Erythroblast (primary cell): Measurements from ENCODE around the gene IMMP2L.

Experiments
- GATA1 ChIP-seq: IDR thresholded peaks from 2 replicates; pipeline ENCODE4 v1.6.1; 2011; ENCODE audit warnings: low read depth, mild to moderate bottlenecking, control low read depth, low read length, moderate library complexity
- POLR2A ChIP-seq: IDR thresholded peaks from 2 replicates; pipeline ENCODE4 v1.6.1; 2011; ENCODE audit warnings: mild to moderate bottlenecking, low read length

DNA sequence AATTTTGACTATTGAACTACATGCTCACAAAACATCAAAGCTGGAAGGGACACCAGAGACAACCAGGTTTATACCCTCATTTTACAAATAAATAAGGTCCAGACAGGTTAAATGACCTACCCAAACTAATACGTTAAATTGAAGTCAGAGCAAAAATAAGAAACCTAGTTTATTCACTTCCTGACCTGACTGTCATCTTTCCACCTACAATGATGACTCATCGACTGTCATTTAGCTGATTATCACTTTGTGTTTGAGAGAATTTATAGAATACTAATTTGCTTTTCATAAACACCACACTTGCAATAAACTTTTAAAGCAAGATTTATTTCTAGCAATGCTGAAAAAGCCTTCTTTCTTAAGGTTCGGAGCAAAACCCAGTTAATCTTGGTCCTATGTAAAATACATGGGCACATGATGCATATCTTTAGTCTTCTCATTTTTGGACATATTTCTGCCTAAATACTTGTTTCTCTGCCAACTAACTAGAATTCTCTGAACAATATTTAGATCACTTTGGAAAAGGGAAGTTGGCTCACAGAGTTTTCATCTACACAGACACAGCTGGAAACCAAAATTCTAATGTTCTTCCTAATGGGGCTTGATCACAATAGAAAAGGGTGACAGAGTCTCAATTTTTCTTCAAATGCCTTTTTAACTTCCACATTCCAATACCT is 488.1 kb downstream of the IMMP2L start:
- TF ChIP-seq POLR2A, result no peak
- no peak for TF ChIP-seq GATA1
